Liver (tissue), 9 donors: Measurements from ENCODE around the gene AFDN. TPM values are rescaled to one million over a fixed set of nuclear protein-coding genes. Genes with fewer than 3 reads are reported as not detected.
A peak's percentile ranks its signal among the peaks of the same experiment; 100 is the strongest.

ENCODE experiments used
- DNase-seq: peaks from one replicate; pipeline ENCODE4 v3.0.0-alpha.2; 2017; ENCODE audit warnings: low spot score
- H3K27ac ChIP-seq, 2 donors: one replicate each; pipeline ENCODE4 v1.7.0; 2013; ENCODE audit warnings: inconsistent platforms in 2 of 2, low read length in 2 of 2, control low read depth in 1 of 2, low read depth in 1 of 2, mild to moderate bottlenecking in 1 of 2
- H3K27me3 ChIP-seq, 4 donors: one replicate each; pipeline versions ENCODE4 v1.6.1 to v1.7.0; 2013; ENCODE audit warnings: low read length in 3 of 4, inconsistent platforms in 1 of 4, mild to moderate bottlenecking in 1 of 4, moderate library complexity in 1 of 4; ENCODE audit not compliant: control insufficient read depth in 4 of 4, insufficient read depth in 4 of 4
- H3K36me3 ChIP-seq, 4 donors: one replicate each; pipeline versions ENCODE4 v1.6.1 to v1.7.0; 2013; ENCODE audit warnings: low read length in 3 of 4, mild to moderate bottlenecking in 3 of 4, low read depth in 1 of 4, moderate library complexity in 1 of 4; ENCODE audit not compliant: control insufficient read depth in 4 of 4, insufficient read depth in 3 of 4
- H3K4me1 ChIP-seq, 4 donors: one replicate each; pipeline versions ENCODE4 v1.6.1 to v1.7.0; 2013; ENCODE audit warnings: low read length in 3 of 4, mild to moderate bottlenecking in 3 of 4, moderate library complexity in 1 of 4; ENCODE audit not compliant: control insufficient read depth in 4 of 4, insufficient read depth in 4 of 4
- H3K4me3 ChIP-seq, 3 donors: one replicate each; pipeline versions ENCODE4 v1.6.1 to v1.7.0; 2013; ENCODE audit warnings: low read length in 3 of 3, control low read depth in 1 of 3, low read depth in 1 of 3, mild to moderate bottlenecking in 1 of 3
- H3K9ac ChIP-seq, 2 donors: one replicate each; pipeline ENCODE4 v1.7.0; 2013; ENCODE audit warnings: low read length in 2 of 2, mild to moderate bottlenecking in 2 of 2, moderate library complexity in 2 of 2, control low read depth in 1 of 2, low read depth in 1 of 2
- H3K9me3 ChIP-seq, 4 donors: one replicate each; pipeline versions ENCODE4 v1.6.1 to v1.7.0; 2013; ENCODE audit warnings: low read length in 3 of 4; ENCODE audit not compliant: control insufficient read depth in 4 of 4
- EGR1 ChIP-seq, 2 donors: IDR thresholded peaks; 2 replicates each; pipeline ENCODE4 v1.6.1; 2016 to 2018; ENCODE audit warnings: antibody characterized with exemption in 2 of 2, low read depth in 2 of 2
- FOXA1 ChIP-seq: IDR thresholded peaks from 2 replicates; pipeline ENCODE4 v1.6.1; 2016; ENCODE audit warnings: antibody characterized with exemption
- FOXA2 ChIP-seq: IDR thresholded peaks from 2 replicates; pipeline ENCODE4 v1.6.1; 2016; ENCODE audit warnings: antibody characterized with exemption
- GABPA ChIP-seq, 2 donors: IDR thresholded peaks in 1 of 2; conservative IDR thresholded peaks in 1 of 2; 2 replicates each; pipeline ENCODE4 v1.6.1; 2016; ENCODE audit warnings: antibody characterized with exemption in 2 of 2, mild to moderate bottlenecking in 1 of 2, moderate library complexity in 1 of 2
- HNF4A ChIP-seq, 2 donors: conservative IDR thresholded peaks; 2 replicates each; pipeline ENCODE4 v1.6.1; 2016; ENCODE audit warnings: antibody characterized with exemption in 2 of 2, mild to moderate bottlenecking in 2 of 2
- HNF4G ChIP-seq: IDR thresholded peaks from 2 replicates; pipeline ENCODE4 v1.6.1; 2016; ENCODE audit warnings: antibody characterized with exemption
- JUND ChIP-seq, 2 donors: IDR thresholded peaks; 2 replicates each; pipeline ENCODE4 v1.6.1; 2016; ENCODE audit warnings: antibody characterized with exemption in 2 of 2
- MAX ChIP-seq: IDR thresholded peaks from 2 replicates; pipeline ENCODE4 v1.6.1; 2016; ENCODE audit warnings: antibody characterized with exemption
- NR2F2 ChIP-seq: IDR thresholded peaks from 2 replicates; pipeline ENCODE4 v1.6.1; 2016; ENCODE audit warnings: antibody characterized with exemption
- RAD21 ChIP-seq, 2 donors: IDR thresholded peaks; 2 replicates each; pipeline ENCODE4 v1.6.1; 2016; ENCODE audit warnings: antibody characterized with exemption in 2 of 2, mild to moderate bottlenecking in 2 of 2
- RXRA ChIP-seq, 2 donors: IDR thresholded peaks; 2 replicates each; pipeline ENCODE4 v1.6.1; 2017 to 2018; ENCODE audit warnings: antibody characterized with exemption in 2 of 2, mild to moderate bottlenecking in 1 of 2
- SP1 ChIP-seq: IDR thresholded peaks from 2 replicates; pipeline ENCODE4 v1.6.1; 2018; ENCODE audit warnings: antibody characterized with exemption, mild to moderate bottlenecking
- TAF1 ChIP-seq: conservative IDR thresholded peaks from 2 replicates; pipeline ENCODE4 v1.6.1; 2016; ENCODE audit warnings: antibody characterized with exemption, mild to moderate bottlenecking
- YY1 ChIP-seq: IDR thresholded peaks from 2 replicates; pipeline ENCODE4 v1.6.1; 2016; ENCODE audit warnings: antibody characterized with exemption, mild to moderate bottlenecking
- ZBTB33 ChIP-seq: IDR thresholded peaks from 2 replicates; pipeline ENCODE4 v1.6.1; 2016; ENCODE audit warnings: antibody characterized with exemption
- WGBS: extraction: QIAGEN DNeasy Blood & Tissue Kit; methylation state at CpG from one replicate; pipeline ENCODE4 v1.1.7; 2013; 5-methylcytosine and 5-hydroxymethylcytosine counted together
- polyA plus RNA-seq, 2 donors: library from polyadenylated mRNA; stranded (reverse) in 1 of 2; unstranded in 1 of 2; fragments of 200-250 nt in 1 of 2; fragments of >200 nt in 1 of 2; fragmentation: Nextera tagmentation in 1 of 2; extraction: Ambion mirVana in 1 of 2; gene quantifications; one replicate each; pipeline versions ENCODE4 v1.2.1 to v1.2.3, GENCODE V29; 2013 to 2015
- total RNA-seq, 2 donors: library from RNA; depleted of rRNA; stranded (reverse); fragments of >200 nt; gene quantifications; one replicate each; pipeline ENCODE4 v1.2.3, GENCODE V29; 2014
- TF ChIP-seq, protein P1 (sequence below): fragments of 150-350 bp; IDR thresholded peaks from 2 replicates; pipeline ENCODE4 v1.5.1; 2017; ENCODE audit warnings: improper control_type of control experiment, low read depth, low read length; ENCODE audit not compliant: missing input control
- TF ChIP-seq, protein P2 (sequence below): IDR thresholded peaks from 2 replicates; pipeline ENCODE4 v1.6.1; 2016; ENCODE audit warnings: antibody characterized with exemption, mild to moderate bottlenecking
- TF ChIP-seq, protein P3 (sequence below): IDR thresholded peaks from 2 replicates; pipeline ENCODE4 v1.6.1; 2016; ENCODE audit warnings: antibody characterized with exemption
- donor health status: healthy.
- donor health status: healthy.
- donor health status: healthy.
- donor health status: healthy.
- donor health status: healthy.

AFDN gene
- total and polyA plus RNA-seq, 4 donors, result 21.3 to 145 (median 29.3) TPM

DNA sequence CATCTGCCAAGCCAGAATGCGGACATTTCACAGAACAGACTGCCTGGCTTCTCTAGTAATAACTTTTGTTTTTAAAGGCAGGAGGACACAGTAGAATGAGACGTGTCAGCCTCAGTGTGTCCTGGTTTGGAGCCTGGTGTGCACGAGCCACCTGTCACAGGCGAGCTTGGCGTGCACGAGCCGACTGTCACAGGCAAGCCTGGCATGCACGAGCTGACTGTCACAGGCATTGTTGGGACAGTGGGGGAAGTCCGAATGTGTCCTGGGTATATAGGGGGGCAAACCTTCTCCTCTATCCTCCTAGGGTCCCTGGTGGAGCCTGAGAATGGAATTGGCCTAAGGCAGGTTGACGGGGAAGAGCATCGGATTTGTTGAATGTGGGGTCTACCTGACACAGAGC is 178.2 kb downstream of the AFDN start:
- no peak for TF ChIP-seq EGR1 (IDR thresholded peaks at IDR 0.05; ENCODE audit: low read depth in 2 of 2)
- TF ChIP-seq TAF1, result no peak
- TF ChIP-seq, protein P1, sequence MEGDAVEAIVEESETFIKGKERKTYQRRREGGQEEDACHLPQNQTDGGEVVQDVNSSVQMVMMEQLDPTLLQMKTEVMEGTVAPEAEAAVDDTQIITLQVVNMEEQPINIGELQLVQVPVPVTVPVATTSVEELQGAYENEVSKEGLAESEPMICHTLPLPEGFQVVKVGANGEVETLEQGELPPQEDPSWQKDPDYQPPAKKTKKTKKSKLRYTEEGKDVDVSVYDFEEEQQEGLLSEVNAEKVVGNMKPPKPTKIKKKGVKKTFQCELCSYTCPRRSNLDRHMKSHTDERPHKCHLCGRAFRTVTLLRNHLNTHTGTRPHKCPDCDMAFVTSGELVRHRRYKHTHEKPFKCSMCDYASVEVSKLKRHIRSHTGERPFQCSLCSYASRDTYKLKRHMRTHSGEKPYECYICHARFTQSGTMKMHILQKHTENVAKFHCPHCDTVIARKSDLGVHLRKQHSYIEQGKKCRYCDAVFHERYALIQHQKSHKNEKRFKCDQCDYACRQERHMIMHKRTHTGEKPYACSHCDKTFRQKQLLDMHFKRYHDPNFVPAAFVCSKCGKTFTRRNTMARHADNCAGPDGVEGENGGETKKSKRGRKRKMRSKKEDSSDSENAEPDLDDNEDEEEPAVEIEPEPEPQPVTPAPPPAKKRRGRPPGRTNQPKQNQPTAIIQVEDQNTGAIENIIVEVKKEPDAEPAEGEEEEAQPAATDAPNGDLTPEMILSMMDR, result no peak
- TF ChIP-seq SP1, result no peak
- TF ChIP-seq, protein P2, sequence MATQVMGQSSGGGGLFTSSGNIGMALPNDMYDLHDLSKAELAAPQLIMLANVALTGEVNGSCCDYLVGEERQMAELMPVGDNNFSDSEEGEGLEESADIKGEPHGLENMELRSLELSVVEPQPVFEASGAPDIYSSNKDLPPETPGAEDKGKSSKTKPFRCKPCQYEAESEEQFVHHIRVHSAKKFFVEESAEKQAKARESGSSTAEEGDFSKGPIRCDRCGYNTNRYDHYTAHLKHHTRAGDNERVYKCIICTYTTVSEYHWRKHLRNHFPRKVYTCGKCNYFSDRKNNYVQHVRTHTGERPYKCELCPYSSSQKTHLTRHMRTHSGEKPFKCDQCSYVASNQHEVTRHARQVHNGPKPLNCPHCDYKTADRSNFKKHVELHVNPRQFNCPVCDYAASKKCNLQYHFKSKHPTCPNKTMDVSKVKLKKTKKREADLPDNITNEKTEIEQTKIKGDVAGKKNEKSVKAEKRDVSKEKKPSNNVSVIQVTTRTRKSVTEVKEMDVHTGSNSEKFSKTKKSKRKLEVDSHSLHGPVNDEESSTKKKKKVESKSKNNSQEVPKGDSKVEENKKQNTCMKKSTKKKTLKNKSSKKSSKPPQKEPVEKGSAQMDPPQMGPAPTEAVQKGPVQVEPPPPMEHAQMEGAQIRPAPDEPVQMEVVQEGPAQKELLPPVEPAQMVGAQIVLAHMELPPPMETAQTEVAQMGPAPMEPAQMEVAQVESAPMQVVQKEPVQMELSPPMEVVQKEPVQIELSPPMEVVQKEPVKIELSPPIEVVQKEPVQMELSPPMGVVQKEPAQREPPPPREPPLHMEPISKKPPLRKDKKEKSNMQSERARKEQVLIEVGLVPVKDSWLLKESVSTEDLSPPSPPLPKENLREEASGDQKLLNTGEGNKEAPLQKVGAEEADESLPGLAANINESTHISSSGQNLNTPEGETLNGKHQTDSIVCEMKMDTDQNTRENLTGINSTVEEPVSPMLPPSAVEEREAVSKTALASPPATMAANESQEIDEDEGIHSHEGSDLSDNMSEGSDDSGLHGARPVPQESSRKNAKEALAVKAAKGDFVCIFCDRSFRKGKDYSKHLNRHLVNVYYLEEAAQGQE, result no peak
- no peak for TF ChIP-seq ZBTB33
- no peak for TF ChIP-seq RAD21 (IDR thresholded peaks at IDR 0.05)
- TF ChIP-seq FOXA1, result no peak
- TF ChIP-seq JUND (IDR thresholded peaks at IDR 0.05), result no peak
- no peak for TF ChIP-seq FOXA2
- TF ChIP-seq NR2F2, result no peak
- TF ChIP-seq YY1, result no peak
- no peak for TF ChIP-seq HNF4G
- no peak for TF ChIP-seq RXRA (IDR thresholded peaks at IDR 0.05)
- TF ChIP-seq MAX, result no peak
- TF ChIP-seq, protein P3, sequence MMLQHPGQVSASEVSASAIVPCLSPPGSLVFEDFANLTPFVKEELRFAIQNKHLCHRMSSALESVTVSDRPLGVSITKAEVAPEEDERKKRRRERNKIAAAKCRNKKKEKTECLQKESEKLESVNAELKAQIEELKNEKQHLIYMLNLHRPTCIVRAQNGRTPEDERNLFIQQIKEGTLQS, result no peak
- TF ChIP-seq GABPA (IDR thresholded peaks at IDR 0.05 in 1 of 2, conservative IDR thresholded peaks at IDR 0.05 in 1 of 2), result no peak
- Histone ChIP-seq H3K27me3 (no peaks in the 10 kb centered on the region), H3K27ac (no peak overlapping the region), H3K36me3 (no peaks in the 10 kb centered on the region), H3K9ac (no peak overlapping the region), H3K4me1 (no peaks in the 10 kb centered on the region), H3K4me3 (no peak overlapping the region), H3K9me3 (no peaks in the 10 kb centered on the region)
- 94% methylated on average over 11 of the region's 11 CpGs for WGBS
- no peak for DNase-seq

GRCh38 chr6:168005796-168006195 is 179.1 kb downstream of the AFDN start:
- Histone ChIP-seq H3K36me3 (no peaks in the 10 kb centered on the region), H3K9ac (no peak overlapping the region), H3K4me1 (no peaks in the 10 kb centered on the region), H3K27me3 (no peaks in the 10 kb centered on the region), H3K4me3 (no peak overlapping the region), H3K9me3 (peaks cover 0 to 4% (median 1%) of the 10 kb centered on the region in 4 donors), H3K27ac (no peak overlapping the region)
- DNase-seq, result peak; percentile 2
- 95% methylated on average over 6 of the region's 6 CpGs for WGBS
- TF ChIP-seq, protein P2, result no peak
- TF ChIP-seq JUND (IDR thresholded peaks at IDR 0.05) (no peak), YY1 (no peak), HNF4A (conservative IDR thresholded peaks at IDR 0.05) (no peak), NR2F2 (no peak), GABPA (IDR thresholded peaks at IDR 0.05 in 1 of 2, conservative IDR thresholded peaks at IDR 0.05 in 1 of 2) (no peak), TAF1 (no peak), EGR1 (IDR thresholded peaks at IDR 0.05; ENCODE audit: low read depth in 2 of 2) (no peak), HNF4G (no peak)
- TF ChIP-seq, protein P1, result no peak
